DMS153 treated with DMSO at 0.1 percent for 48 hours (cell line): ENCODE measurements around the gene OSBP2.
A peak's percentile ranks its signal among the peaks of the same experiment; 100 is the strongest.

Source experiments
- DNase-seq: peaks from one replicate; lab custom pipeline; 2025; ENCODE audit not compliant: unreplicated experiment; lab: John Stamatoyannopoulos, UW

The OSBP2 gene

GRCh38 chr22:30928401-30928800 lies 233.7 kb downstream of the OSBP2 start:
- no peak for DNase-seq

GRCh38 chr22:30930228-30930627 lies 235.6 kb downstream of the OSBP2 start:
- no peak for DNase-seq

DNA sequence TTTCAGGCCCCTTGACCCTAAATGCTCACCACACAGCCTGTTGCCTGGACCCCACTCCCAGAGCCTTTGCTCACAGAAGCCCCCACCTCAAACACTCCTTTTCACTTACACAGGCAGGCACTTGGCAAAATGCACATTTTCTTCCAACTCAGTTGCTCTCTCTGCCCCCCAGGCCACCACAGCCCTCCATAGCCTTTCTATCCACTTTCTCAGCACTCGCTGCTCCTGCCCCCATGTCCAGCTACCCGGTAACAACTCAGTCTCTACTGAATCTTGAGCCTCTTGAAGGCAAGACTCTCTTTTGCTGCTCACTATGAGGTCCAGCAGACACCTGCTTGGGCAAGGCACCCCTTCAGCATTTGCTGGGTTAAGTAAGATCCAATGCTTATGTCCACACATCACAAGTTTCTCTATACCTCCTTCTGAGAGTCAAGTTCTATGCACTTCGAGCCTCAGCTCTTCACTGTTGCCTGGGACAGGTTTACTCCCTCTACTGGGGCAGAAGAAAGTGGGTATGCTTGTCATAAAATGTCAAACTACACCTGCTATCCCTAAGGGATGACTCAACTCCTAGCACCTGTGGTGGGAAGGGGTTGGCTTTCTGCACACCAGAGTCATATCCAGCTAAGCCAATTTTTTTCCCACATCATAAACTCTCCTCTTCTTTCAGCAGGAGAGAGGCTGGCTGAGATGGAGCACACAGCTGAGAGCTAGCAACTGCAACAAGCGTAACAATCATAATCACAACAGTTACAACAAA lies 237.0 kb downstream of the OSBP2 start:
- DNase-seq, result no peak

- no peak for DNase-seq
Measured at GRCh38 chr22:30932661-30933060, 238.0 kb downstream of the OSBP2 start.

DNA sequence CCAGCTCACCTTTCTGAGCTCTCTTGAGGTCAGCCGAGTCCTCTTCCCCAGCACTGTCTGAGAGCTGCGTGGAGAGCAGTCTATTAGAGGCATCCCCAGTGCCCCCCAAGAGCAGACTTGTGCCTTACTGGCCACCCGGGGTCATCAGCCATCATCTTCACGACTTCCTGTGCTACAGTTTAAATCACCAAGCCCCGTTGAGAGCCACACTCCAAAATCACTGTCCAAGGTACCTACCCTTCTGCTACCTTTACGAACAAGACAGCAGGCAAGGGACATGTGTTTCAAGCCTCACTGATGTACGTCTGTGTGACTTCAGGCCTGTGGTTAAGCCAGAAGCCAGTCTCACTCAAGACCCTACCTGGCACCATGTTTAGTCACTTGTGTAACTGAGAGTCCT lies 238.8 kb downstream of the OSBP2 start:
- DNase-seq, result no peak

DNA sequence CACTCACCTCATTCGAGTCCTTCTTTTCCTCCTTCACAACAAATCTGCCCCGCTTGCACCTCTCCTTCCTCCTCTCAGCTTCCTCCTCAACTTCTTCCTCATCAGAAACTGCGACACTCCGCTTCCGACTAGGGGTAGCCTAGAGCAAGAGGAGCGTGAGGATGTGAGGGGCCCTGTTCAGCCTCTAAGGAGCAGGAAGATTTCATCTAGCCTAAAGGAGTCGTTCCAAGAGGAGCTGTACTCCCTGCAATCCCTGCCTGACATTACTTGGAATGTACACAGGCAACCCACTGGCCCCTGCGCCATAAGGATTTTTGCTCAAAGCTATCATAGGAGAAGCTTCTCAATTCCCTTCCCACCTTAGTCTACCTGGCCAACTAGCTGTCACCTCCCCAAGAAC lies 239.4 kb downstream of the OSBP2 start:
- DNase-seq, result no peak

- DNase-seq, result no peak
Measured at GRCh38 chr22:30940685-30941362, 246.2 kb downstream of the OSBP2 start.

GRCh38 chr22:30941363-30941740 lies 246.7 kb downstream of the OSBP2 start:
- no peak for DNase-seq

- DNase-seq, result no peak
Measured at GRCh38 chr22:30943368-30943767, 248.7 kb downstream of the OSBP2 start.

- no peak for DNase-seq
Measured at GRCh38 chr22:30944986-30945385, 250.3 kb downstream of the OSBP2 start.

DNA sequence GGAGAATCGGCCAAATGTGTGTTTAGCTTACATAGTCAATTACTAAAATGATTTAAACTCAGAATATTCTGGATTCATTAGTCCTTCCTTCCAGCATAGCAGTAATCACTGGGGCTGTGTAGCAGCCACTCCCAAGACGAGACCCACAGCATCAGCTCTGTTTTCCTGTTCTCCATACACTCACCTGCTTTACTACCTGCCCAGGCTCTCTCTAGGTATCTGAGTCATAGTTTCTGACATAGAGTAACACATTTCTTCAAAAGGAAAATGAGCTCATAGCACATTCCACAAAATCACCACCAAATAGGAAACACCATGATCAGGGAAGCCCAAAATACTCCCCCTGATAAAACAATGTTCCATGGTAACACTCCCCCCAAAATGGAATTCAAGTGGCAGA lies 251.0 kb downstream of the OSBP2 start:
- no peak for DNase-seq

GRCh38 chr22:30946354-30946753 lies 251.7 kb downstream of the OSBP2 start:
- no peak for DNase-seq

GRCh38 chr22:30947173-30947815 lies 252.6 kb downstream of the OSBP2 start:
- DNase-seq, result peak; percentile 53

GRCh38 chr22:30947816-30948454 lies 253.3 kb downstream of the OSBP2 start:
- DNase-seq, result peak; percentile 29

GRCh38 chr22:30948930-30949342 lies 254.3 kb downstream of the OSBP2 start:
- no peak for DNase-seq

- no peak for DNase-seq
Measured at GRCh38 chr22:30949934-30950660, 255.4 kb downstream of the OSBP2 start.

- DNase-seq, result no peak
Measured at GRCh38 chr22:30953206-30953605, 258.5 kb downstream of the OSBP2 start.

DNA sequence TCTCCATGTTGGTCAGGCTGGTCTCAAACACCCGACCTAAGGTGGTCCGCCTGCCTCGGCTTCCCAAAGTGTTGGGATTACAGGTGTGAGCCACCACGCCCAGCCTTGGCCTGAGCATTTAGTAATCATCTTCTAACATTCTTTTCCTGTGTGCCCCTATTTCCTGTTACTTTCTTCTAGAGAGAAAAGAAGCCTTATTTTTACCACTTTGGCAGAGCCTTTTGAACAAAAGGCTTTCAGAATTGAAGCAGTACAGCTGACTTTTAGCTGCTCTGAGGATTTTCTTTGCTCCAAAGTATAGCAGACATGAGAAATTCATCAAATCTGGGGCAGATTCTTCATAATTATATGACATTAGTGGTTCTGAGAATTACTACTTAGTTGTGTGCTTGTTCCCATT lies 260.5 kb downstream of the OSBP2 start:
- DNase-seq, result no peak
